HEK293T (cell line): ENCODE data around the gene LSM14A.

Experiments used
- FOXK2 ChIP-seq: fragments of 450-650 bp; IDR thresholded peaks from 2 replicates; pipeline ENCODE4 v1.6.1; 2016; ENCODE audit warnings: mild to moderate bottlenecking
- HDGF ChIP-seq: fragments of 450-650 bp; IDR thresholded peaks from 2 replicates; pipeline ENCODE4 v1.6.1; 2017; ENCODE audit warnings: antibody characterized with exemption, borderline replicate concordance
- SP1 ChIP-seq: fragments of 450-650 bp; IDR thresholded peaks from 2 replicates; pipeline ENCODE4 v1.6.1; 2017
- SUZ12 ChIP-seq: fragments of 450-650 bp; IDR thresholded peaks from 2 replicates; pipeline ENCODE4 v1.6.1; 2016; ENCODE audit warnings: mild to moderate bottlenecking
- TARDBP ChIP-seq: fragments of 450-650 bp; IDR thresholded peaks from 2 replicates; pipeline ENCODE4 v1.6.1; 2016
- ZNF384 ChIP-seq: fragments of 450-650 bp; IDR thresholded peaks from 2 replicates; pipeline ENCODE4 v1.6.1; 2016

- TF ChIP-seq ZNF384 (no peak), SUZ12 (no peak), TARDBP (no peak), SP1 (no peak), HDGF (no peak), FOXK2 (no peak)
These were observed 21.6 kb downstream of the LSM14A start for GRCh38 chr19:34193876-34194275.
